ENCODE data around the gene USP6NL. TPM values are rescaled to one million over a fixed set of nuclear protein-coding genes. Genes with fewer than 3 reads are reported as not detected.
A peak's percentile ranks its signal among the peaks of the same experiment; 100 is the strongest.

USP6NL gene
- total RNA-seq, 1 donor from 2014 or later = 19.5 TPM

- DNase-seq (ENCODE audit: low read depth, low spot score) = no peak
These were observed 181.9 kb downstream of the USP6NL start for GRCh38 chr10:11429439-11430052.

- DNase-seq (ENCODE audit: low read depth, low spot score) = no peak
These were observed 185.8 kb downstream of the USP6NL start for GRCh38 chr10:11425676-11426075.

- DNase-seq (ENCODE audit: low read depth, low spot score) = no peak
These were observed 186.2 kb downstream of the USP6NL start for GRCh38 chr10:11425296-11425610.

- peak; percentile 13 for DNase-seq (ENCODE audit: low read depth, low spot score)
These were observed 186.8 kb downstream of the USP6NL start for GRCh38 chr10:11424456-11425295.

- DNase-seq (ENCODE audit: low read depth, low spot score) = no peak
These were observed 194.5 kb downstream of the USP6NL start for GRCh38 chr10:11416974-11417373.

GRCh38 chr10:11415095-11415494 lies 196.4 kb downstream of the USP6NL start:
- no peak for DNase-seq (ENCODE audit: low read depth, low spot score)

- no peak for DNase-seq (ENCODE audit: low read depth, low spot score)
These were observed 197.0 kb downstream of the USP6NL start for GRCh38 chr10:11414314-11415038.

- DNase-seq (ENCODE audit: low read depth, low spot score) = no peak
These were observed 199.4 kb downstream of the USP6NL start for GRCh38 chr10:11411926-11412545.

GRCh38 chr10:11409357-11409756 lies 202.1 kb downstream of the USP6NL start:
- DNase-seq (ENCODE audit: low read depth, low spot score) = no peak

- DNase-seq (ENCODE audit: low read depth, low spot score) = no peak
These were observed 203.5 kb downstream of the USP6NL start for GRCh38 chr10:11407939-11408338.

GRCh38 chr10:11406746-11407145 lies 204.7 kb downstream of the USP6NL start:
- no peak for DNase-seq (ENCODE audit: low read depth, low spot score)

- no peak for DNase-seq (ENCODE audit: low read depth, low spot score)
These were observed 206.5 kb downstream of the USP6NL start for GRCh38 chr10:11404901-11405300.

Other genes starting within 250 kb of the USP6NL start
- gene ECHDC3, start 130.7 kb upstream of the USP6NL start, total RNA-seq = 4.2 and 6.7 TPM in 2 replicates
- 6.5 and 6.8 TPM in 2 replicates for gene PROSER2, start 211.7 kb upstream of the USP6NL start, total RNA-seq